ENCODE data around the gene LRRK1. TPM values are rescaled to one million over a fixed set of nuclear protein-coding genes. Genes with fewer than 3 reads are reported as not detected.

LRRK1 gene
- total and polyA plus RNA-seq, 2 of the 4 experiments (the other 2 are of a cell fraction), result 3.0 to 5.8 TPM

GRCh38 chr15:101045835-101046691 is 126.9 kb downstream of the LRRK1 start:
- no peak overlapping the region for H3K23ac ChIP-seq (ENCODE audit: low read depth, low read length)
- no TSS peak for BruUV-seq (replicated peaks)
- dilution Hi-C loops (cut with HindIII; ENCODE audit: low sequenced_read_pairs, unreplicated experiment), result no loop called here
- H2BK5ac ChIP-seq (ENCODE audit: low read depth, low read length, poor library complexity, severe bottlenecking), result no peak overlapping the region
- no peak overlapping the region for H3K56ac ChIP-seq (ENCODE audit: extremely low read depth, insufficient read depth, low read length)
- no peaks in the 10 kb centered on the region for H3K27me3 ChIP-seq (ENCODE audit: control insufficient read depth, insufficient read depth, low read length)
- intact Hi-C loops (cut with micrococcal nuclease), result no loop called here
- H3K9me3 ChIP-seq (ENCODE audit: control insufficient read depth, insufficient read depth, low read length), result no peaks in the 10 kb centered on the region
- no peak overlapping the region; the same call in 2 of the 3 replicates for H2BK15ac ChIP-seq (ENCODE audit: low read depth, low read length)
- in situ Hi-C loops (cut with MboI; ENCODE audit: low sequenced_read_pairs), result no loop called here
- no peak overlapping the region for H2BK20ac ChIP-seq (ENCODE audit: low read depth, low read length)
- no peak overlapping the region; the same call in 1 of the 2 replicates for H3K4me2 ChIP-seq (ENCODE audit: low read depth, low read length)
- peak overlapping the region; percentile 38; the same call in 1 of the 2 replicates for H3K18ac ChIP-seq (ENCODE audit: low read depth, low read length)
- no peak overlapping the region for H3K9ac ChIP-seq (ENCODE audit: low read depth, low read length)
- H4K91ac ChIP-seq (ENCODE audit: insufficient read depth, low read depth, low read length), result no peak overlapping the region
- no peak overlapping the region for H4K8ac ChIP-seq (ENCODE audit: low read depth in 2 of 2, low read length in 2 of 2)
- H2BK120ac ChIP-seq (ENCODE audit: low read depth, low read length), result no peak overlapping the region
- DNase-seq, result no peak
- 96% methylated on average over 10 of the region's 19 CpGs; no CpG with 5 or more reads in 1 of the 2 experiments for WGBS, 2 experiments (ENCODE audit: extremely low coverage in 2 of 2, insufficient read length in 1 of 2)
- H3K27ac ChIP-seq (ENCODE audit: insufficient read depth, low read length), result peak overlapping the region; percentile 35; the same call in 1 of the 2 replicates
- CTCF ChIA-PET, result no interaction called here
- H4K5ac ChIP-seq (ENCODE audit: low read depth, low read length), result no peak overlapping the region; the same call in 1 of the 2 replicates
- H2AK9ac ChIP-seq (replicated peaks; ENCODE audit: low read depth, low read length, poor library complexity), result no peak overlapping the region
- peaks cover 16% of the 10 kb centered on the region; the same call in 1 of the 2 replicates for H3K36me3 ChIP-seq (ENCODE audit: control insufficient read depth, insufficient read depth, low read length)
- no peak overlapping the region for H2AK5ac ChIP-seq (ENCODE audit: low read depth, low read length)
- no peak overlapping the region for H3K4me3 ChIP-seq (ENCODE audit: insufficient read depth, low read depth, low read length)
- POLR2A ChIA-PET (ENCODE audit: unreplicated experiment), result no interaction called here
- peak; percentile 40 for ATAC-seq (ENCODE audit: low read depth)
- no peak overlapping the region for H3K14ac ChIP-seq (replicated peaks; ENCODE audit: low read depth, low read length)
- H3K9me1 ChIP-seq (ENCODE audit: insufficient read depth, low read length), result no peaks in the 10 kb centered on the region; the same call in 1 of the 2 replicates
- H4K20me1 ChIP-seq (ENCODE audit: insufficient read depth, low read length), result no peaks in the 10 kb centered on the region
- no peak overlapping the region for H2AFZ ChIP-seq (replicated peaks; ENCODE audit: low read length, poor library complexity)
- no peaks in the 10 kb centered on the region for H3K79me1 ChIP-seq (ENCODE audit: low read depth in 1 of 2, low read length in 2 of 2)
- H3K4me1 ChIP-seq (ENCODE audit: control insufficient read depth, insufficient read depth, low read length), result peaks cover 9% of the 10 kb centered on the region; the same call in 1 of the 2 replicates
- no peak overlapping the region for H3K4ac ChIP-seq (ENCODE audit: low read depth, low read length)
- TF ChIP-seq FOS (IDR thresholded peaks at IDR 0.05; ENCODE audit: low read depth, low read length) (no peak), CHD1 (IDR thresholded peaks at IDR 0.05; ENCODE audit: low read depth, low read length) (no peak), MAZ (IDR thresholded peaks at IDR 0.05; ENCODE audit: borderline replicate concordance, low read depth, low read length) (no peak), RFX5 (IDR thresholded peaks at IDR 0.05; ENCODE audit: low read depth, low read length) (no peak), RCOR1 (IDR thresholded peaks at IDR 0.05; ENCODE audit: insufficient replicate concordance, low read length) (no peak), CEBPB (IDR thresholded peaks at IDR 0.05; ENCODE audit: low read depth, low read length) (no peak), SMC3 (IDR thresholded peaks at IDR 0.05; ENCODE audit: low read depth, low read length) (no peak), POLR2A (IDR thresholded peaks at IDR 0.05; ENCODE audit: low read depth, low read length) (no peak), RAD21 (IDR thresholded peaks at IDR 0.05; ENCODE audit: low read length) (no peak), MAFK (IDR thresholded peaks at IDR 0.05; ENCODE audit: low read depth, low read length) (no peak), BHLHE40 (IDR thresholded peaks at IDR 0.05; ENCODE audit: low read depth, low read length) (no peak), MXI1 (IDR thresholded peaks at IDR 0.05; ENCODE audit: borderline replicate concordance, low read depth, low read length) (no peak), NFE2L2 (IDR thresholded peaks at IDR 0.05; ENCODE audit: low read depth, low read length) (no peak)
- TF ChIP-seq, protein P1, sequence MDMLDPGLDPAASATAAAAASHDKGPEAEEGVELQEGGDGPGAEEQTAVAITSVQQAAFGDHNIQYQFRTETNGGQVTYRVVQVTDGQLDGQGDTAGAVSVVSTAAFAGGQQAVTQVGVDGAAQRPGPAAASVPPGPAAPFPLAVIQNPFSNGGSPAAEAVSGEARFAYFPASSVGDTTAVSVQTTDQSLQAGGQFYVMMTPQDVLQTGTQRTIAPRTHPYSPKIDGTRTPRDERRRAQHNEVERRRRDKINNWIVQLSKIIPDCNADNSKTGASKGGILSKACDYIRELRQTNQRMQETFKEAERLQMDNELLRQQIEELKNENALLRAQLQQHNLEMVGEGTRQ (IDR thresholded peaks at IDR 0.05; ENCODE audit: low read depth, low read length), result no peak
- TF ChIP-seq, protein P2, sequence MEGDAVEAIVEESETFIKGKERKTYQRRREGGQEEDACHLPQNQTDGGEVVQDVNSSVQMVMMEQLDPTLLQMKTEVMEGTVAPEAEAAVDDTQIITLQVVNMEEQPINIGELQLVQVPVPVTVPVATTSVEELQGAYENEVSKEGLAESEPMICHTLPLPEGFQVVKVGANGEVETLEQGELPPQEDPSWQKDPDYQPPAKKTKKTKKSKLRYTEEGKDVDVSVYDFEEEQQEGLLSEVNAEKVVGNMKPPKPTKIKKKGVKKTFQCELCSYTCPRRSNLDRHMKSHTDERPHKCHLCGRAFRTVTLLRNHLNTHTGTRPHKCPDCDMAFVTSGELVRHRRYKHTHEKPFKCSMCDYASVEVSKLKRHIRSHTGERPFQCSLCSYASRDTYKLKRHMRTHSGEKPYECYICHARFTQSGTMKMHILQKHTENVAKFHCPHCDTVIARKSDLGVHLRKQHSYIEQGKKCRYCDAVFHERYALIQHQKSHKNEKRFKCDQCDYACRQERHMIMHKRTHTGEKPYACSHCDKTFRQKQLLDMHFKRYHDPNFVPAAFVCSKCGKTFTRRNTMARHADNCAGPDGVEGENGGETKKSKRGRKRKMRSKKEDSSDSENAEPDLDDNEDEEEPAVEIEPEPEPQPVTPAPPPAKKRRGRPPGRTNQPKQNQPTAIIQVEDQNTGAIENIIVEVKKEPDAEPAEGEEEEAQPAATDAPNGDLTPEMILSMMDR (conservative IDR thresholded peaks at IDR 0.05; ENCODE audit: low read depth, low read length), result no peak
